ENCODE data around the gene WIPF3.

- TF ChIP-seq EZH2 (IDR thresholded peaks at IDR 0.05; ENCODE audit: borderline replicate concordance, insufficient read depth, low read depth, low read length, poor library complexity, severe bottlenecking), result no peak
- no peak for TF ChIP-seq CTCF (IDR thresholded peaks at IDR 0.05)
Measured at GRCh38 chr7:29809533-29810155, 3.3 kb downstream of the WIPF3 start.
